ENCODE data around the gene LYSMD2. TPM values are rescaled to one million over a fixed set of nuclear protein-coding genes. Genes with fewer than 3 reads are reported as not detected.

LYSMD2 gene
- total and polyA plus RNA-seq, 11 donors = 3.1 to 8.7 (median 5.7) TPM

- H3K4me3 ChIP-seq = no peak overlapping the region
- H3K27me3 ChIP-seq = peaks cover 0 to 30% (median 0%) of the 10 kb centered on the region in 9 donors
- H3K27ac ChIP-seq = no peak overlapping the region
- TF ChIP-seq CTCF (IDR thresholded peaks at IDR 0.05) (no peak), POLR2A (IDR thresholded peaks at IDR 0.05) (no peak)
- no peak for ATAC-seq
- no peaks in the 10 kb centered on the region for H3K9me3 ChIP-seq
- no peak for DNase-seq
- 0 to 91% (median 27%) methylated on average over 1 of the region's 1 CpG for WGBS, 4 donors
- peaks cover 0 to 6% (median 0%) of the 10 kb centered on the region in 12 donors for H3K4me1 ChIP-seq
- intact Hi-C loops (cut with DNase I) = loop anchor here in 1 of 10 donors (10.0 kb wide), 1 partner anchor 67 kb away; the partner anchor contains the start of gene TMOD2
- H3K36me3 ChIP-seq = no peaks in the 10 kb centered on the region
These were observed 49.9 kb downstream of the LYSMD2 start for GRCh38 chr15:51687565-51687964.

GRCh38 chr15:51681303-51681963 lies 56.0 kb downstream of the LYSMD2 start, which contains the start of gene SCG3:
Gene SCG3, plus strand, starts transcription at chr15:51681503. Its CDS starts 253 bp downstream, at chr15:51681756.
- no peaks in the 10 kb centered on the region for H3K9me3 ChIP-seq
- ATAC-seq (peak; percentile 67 to 97 (median 94)), DNase-seq (peak; percentile 73 to 87 (median 80))
- WGBS, 4 donors = 1 to 3% (median 2%) methylated on average over 32 to 38 of the region's 38 CpGs
- intact Hi-C loops (cut with DNase I) = loop anchor here in 1 of 10 donors (10.0 kb wide), 1 partner anchor 73 kb away; the partner anchor contains the start of gene TMOD2
- TF ChIP-seq POLR2A (IDR thresholded peaks at IDR 0.05) (no peak), CTCF (IDR thresholded peaks at IDR 0.05) (no peak)
- peak within 1 kb of the TSS in 4 of 12 donors; percentile 5 to 19 (median 12) for H3K4me3 ChIP-seq
- H3K27me3 ChIP-seq = peaks cover 0 to 41% (median 0%) of the 10 kb centered on the region in 9 donors
- H3K36me3 ChIP-seq = no peaks in the 10 kb centered on the region
- H3K27ac ChIP-seq = no peak within 1 kb of the TSS
- peaks cover 0 to 10% (median 0%) of the 10 kb centered on the region in 12 donors for H3K4me1 ChIP-seq

GRCh38 chr15:51680321-51680720 lies 57.1 kb downstream of the LYSMD2 start:
- Histone ChIP-seq H3K27ac (no peak overlapping the region), H3K27me3 (peaks cover 0 to 38% (median 0%) of the 10 kb centered on the region in 9 donors), H3K9me3 (no peaks in the 10 kb centered on the region), H3K36me3 (no peaks in the 10 kb centered on the region), H3K4me3 (no peak overlapping the region), H3K4me1 (peaks cover 0 to 10% (median 0%) of the 10 kb centered on the region in 12 donors)
- TF ChIP-seq CTCF (IDR thresholded peaks at IDR 0.05) (no peak), POLR2A (IDR thresholded peaks at IDR 0.05) (no peak)
- DNase-seq (no peak), ATAC-seq (no peak)
- WGBS, 4 donors = 43 to 54% (median 45%) methylated on average over 2 of the region's 2 CpGs
- intact Hi-C loops (cut with DNase I) = loop anchor here in 1 of 10 donors (10.0 kb wide), 1 partner anchor 74 kb away; the partner anchor contains the start of gene TMOD2

- Histone ChIP-seq H3K36me3 (no peaks in the 10 kb centered on the region), H3K27ac (no peak overlapping the region), H3K9me3 (no peaks in the 10 kb centered on the region), H3K4me3 (no peak overlapping the region), H3K27me3 (peaks cover 0 to 19% (median 0%) of the 10 kb centered on the region in 9 donors), H3K4me1 (peaks cover 0 to 10% (median 0%) of the 10 kb centered on the region in 12 donors)
- ATAC-seq = no peak
- 50 to 65% (median 59%) methylated on average over 2 of the region's 2 CpGs for WGBS, 4 donors
- TF ChIP-seq POLR2A (IDR thresholded peaks at IDR 0.05) (no peak), CTCF (IDR thresholded peaks at IDR 0.05) (no peak)
- intact Hi-C loops (cut with DNase I) = no loop called here
- no peak for DNase-seq
These were observed 59.4 kb downstream of the LYSMD2 start for GRCh38 chr15:51678096-51678495.

Measured in heart left ventricle (tissue), 16 donors.